OCI-LY3 (cell line): ENCODE measurements around the gene FSTL4.

Experiments
- H2AFZ ChIP-seq: fragments of 200-600, 300-600 bp; shearing (Covaris generic); 2 replicates; pipeline ENCODE4 v1.6.0; 2014; ENCODE audit warnings: antibody characterized with exemption, low read depth, low read length
- H3K27ac ChIP-seq: fragments of 200-600, 300-600 bp; sonication (generic); 2 replicates; pipeline ENCODE4 v1.5.1; 2014; ENCODE audit warnings: mild to moderate bottlenecking, low read length, moderate library complexity, mixed read lengths
- H3K27me3 ChIP-seq: fragments of 200-600, 300-600 bp; sonication (generic); 2 replicates; pipeline ENCODE4 v1.6.1; 2014; ENCODE audit warnings: low read depth, low read length, mixed read lengths
- H3K36me3 ChIP-seq: fragments of 200-600, 300-600 bp; sonication (generic); replicated peaks from 2 replicates; pipeline ENCODE3; 2014; ENCODE audit warnings: low read depth, low read length, mixed read lengths
- H3K4me1 ChIP-seq: fragments of 300-600, 200-600 bp; sonication (generic); 2 replicates; pipeline ENCODE4 v1.6.1; 2014; ENCODE audit warnings: low read length, mixed read lengths
- H3K4me2 ChIP-seq: fragments of 200-600, 300-600 bp; sonication (generic); 2 replicates; pipeline ENCODE4 v1.6.1; 2014; ENCODE audit warnings: low read length, mixed read lengths
- H3K4me3 ChIP-seq: fragments of 300-600, 200-600 bp; sonication (generic); 2 replicates; pipeline ENCODE4 v1.5.1; 2014; ENCODE audit warnings: antibody characterized with exemption, mild to moderate bottlenecking, low read length, moderate library complexity
- H3K79me2 ChIP-seq: fragments of 300-600, 200-600 bp; shearing (Covaris generic); 2 replicates; pipeline ENCODE4 v1.6.1; 2014; ENCODE audit warnings: mild to moderate bottlenecking, low read length, mixed read lengths
- H3K9ac ChIP-seq: fragments of 300-600, 200-600 bp; shearing (Covaris generic); 2 replicates; pipeline ENCODE4 v1.6.0; 2014; ENCODE audit warnings: mild to moderate bottlenecking, low read length, moderate library complexity
- H3K9me3 ChIP-seq: fragments of 200-600, 300-600 bp; shearing (Covaris generic); 2 replicates; pipeline ENCODE4 v1.6.1; 2014; ENCODE audit warnings: low read length, mixed read lengths; ENCODE audit not compliant: insufficient read depth
- H4K20me1 ChIP-seq: fragments of 200-600, 300-600 bp; sonication (generic); 2 replicates; pipeline ENCODE4 v1.6.1; 2016; ENCODE audit warnings: low read length, mixed read lengths; ENCODE audit not compliant: insufficient read depth
- CTCF ChIP-seq: fragments of 200-600, 300-600 bp; sonication (generic); IDR thresholded peaks from 2 replicates; pipeline ENCODE4 v1.5.1; 2014; ENCODE audit warnings: antibody characterized with exemption, low read length, low read depth
- EZH2phosphoT487 ChIP-seq: fragments of 200-600 bp; shearing (Covaris generic); IDR thresholded peaks from 2 replicates; pipeline ENCODE4 v1.6.1; 2018; ENCODE audit warnings: antibody characterized with exemption, mixed run types, low read depth

The FSTL4 gene

DNA sequence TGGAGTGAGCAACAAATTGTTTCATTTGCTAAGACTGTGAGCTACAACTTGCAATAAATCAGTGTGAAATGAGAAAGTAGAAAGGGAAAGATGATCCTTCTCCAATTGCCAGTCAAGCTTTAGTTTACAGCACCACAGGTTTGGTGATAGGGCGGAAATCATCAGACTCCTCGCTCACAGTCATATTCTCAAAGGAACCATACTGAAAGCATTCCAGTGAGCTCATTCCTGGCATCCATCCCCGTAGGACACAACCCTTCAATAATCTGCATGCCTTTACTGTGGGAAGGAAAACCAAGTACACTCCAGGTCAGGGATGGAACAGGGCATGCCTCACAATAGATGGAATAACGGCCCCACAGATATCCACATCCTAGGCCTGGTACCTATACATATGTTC is 80.7 kb downstream of the FSTL4 start:
- Histone ChIP-seq H3K9ac (no peak overlapping the region), H3K27ac (no peak overlapping the region), H3K27me3 (no peaks in the 10 kb centered on the region), H3K9me3 (no peaks in the 10 kb centered on the region), H3K4me2 (no peak overlapping the region), H3K36me3 (no peaks in the 10 kb centered on the region), H4K20me1 (no peaks in the 10 kb centered on the region), H2AFZ (no peak overlapping the region), H3K79me2 (no peaks in the 10 kb centered on the region), H3K4me1 (no peaks in the 10 kb centered on the region), H3K4me3 (no peak overlapping the region)
- TF ChIP-seq CTCF (no peak), EZH2phosphoT487 (no peak)

DNA sequence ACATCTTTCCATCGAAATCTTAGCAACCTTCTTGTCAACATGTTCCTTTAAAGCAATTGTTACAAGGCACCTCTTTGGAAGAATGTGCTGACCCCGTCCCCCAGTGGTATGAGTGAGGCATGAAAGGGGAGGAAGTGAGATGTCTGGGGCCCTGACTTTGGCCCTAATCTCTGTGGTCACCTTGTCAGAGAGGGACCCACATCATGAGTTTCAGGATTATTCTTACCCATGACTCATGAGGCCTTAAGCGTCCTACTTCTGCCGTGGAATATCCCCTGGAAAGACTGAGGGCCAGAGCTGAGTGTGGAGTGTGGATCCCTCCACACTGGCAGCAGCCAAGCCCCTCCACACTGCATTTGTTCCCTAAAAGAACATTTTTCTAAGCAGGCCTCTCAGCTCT is 81.2 kb downstream of the FSTL4 start:
- no peak overlapping the region for H3K27ac ChIP-seq
- H3K4me2 ChIP-seq: no peak overlapping the region
- TF ChIP-seq EZH2phosphoT487 (no peak), CTCF (no peak)
- no peak overlapping the region for H3K9ac ChIP-seq
- H4K20me1 ChIP-seq: no peaks in the 10 kb centered on the region
- H3K36me3 ChIP-seq: no peaks in the 10 kb centered on the region
- no peaks in the 10 kb centered on the region for H3K4me1 ChIP-seq
- no peaks in the 10 kb centered on the region for H3K9me3 ChIP-seq
- no peaks in the 10 kb centered on the region for H3K79me2 ChIP-seq
- H3K4me3 ChIP-seq: no peak overlapping the region
- H3K27me3 ChIP-seq: no peaks in the 10 kb centered on the region
- H2AFZ ChIP-seq: no peak overlapping the region

- Histone ChIP-seq H2AFZ (no peak overlapping the region), H3K9me3 (no peaks in the 10 kb centered on the region), H3K27ac (no peak overlapping the region), H3K4me1 (no peaks in the 10 kb centered on the region), H3K4me3 (no peak overlapping the region), H3K79me2 (no peaks in the 10 kb centered on the region), H3K36me3 (no peaks in the 10 kb centered on the region), H3K4me2 (no peak overlapping the region), H3K27me3 (no peaks in the 10 kb centered on the region), H4K20me1 (no peaks in the 10 kb centered on the region), H3K9ac (no peak overlapping the region)
- no peak for TF ChIP-seq EZH2phosphoT487
- TF ChIP-seq CTCF: no peak
These were observed 82.1 kb downstream of the FSTL4 start for GRCh38 chr5:133530270-133530669.

GRCh38 chr5:133528841-133529240 is 83.5 kb downstream of the FSTL4 start:
- Histone ChIP-seq H3K4me1 (no peaks in the 10 kb centered on the region), H2AFZ (no peak overlapping the region), H3K9me3 (no peaks in the 10 kb centered on the region), H3K9ac (no peak overlapping the region), H3K27me3 (no peaks in the 10 kb centered on the region), H3K4me2 (no peak overlapping the region), H3K36me3 (no peaks in the 10 kb centered on the region), H4K20me1 (no peaks in the 10 kb centered on the region), H3K79me2 (no peaks in the 10 kb centered on the region), H3K27ac (no peak overlapping the region), H3K4me3 (no peak overlapping the region)
- TF ChIP-seq CTCF (no peak), EZH2phosphoT487 (no peak)
